Stomach (tissue), 4 donors: ENCODE data around the gene AFM.

ENCODE experiments used
- EP300 ChIP-seq: sonication (generic); formaldehyde crosslinking; IDR thresholded peaks from one replicate; pipeline ENCODE4 v1.6.1; 2017; ENCODE audit warnings: antibody characterized with exemption
- POLR2A ChIP-seq, 4 donors: fragments of 450-650 bp; IDR thresholded peaks; one replicate each; pipeline ENCODE4 v1.6.1; 2016; ENCODE audit warnings: antibody characterized with exemption in 4 of 4, control low read depth in 2 of 4, mild to moderate bottlenecking in 1 of 4, moderate library complexity in 1 of 4
- POLR2AphosphoS5 ChIP-seq, 3 donors: sonication (generic); formaldehyde crosslinking; IDR thresholded peaks; one replicate each; pipeline ENCODE4 v1.6.1; 2016; ENCODE audit warnings: antibody characterized with exemption in 3 of 3
- TF ChIP-seq, protein P1 (sequence below), 7 experiments: fragments of 450-650 bp in 4 of 7; fragments of 200-600 bp in 3 of 7; sonication (generic) in 3 of 7; IDR thresholded peaks; one replicate each; pipeline ENCODE4 v1.5.1; 2016 to 2019; ENCODE audit warnings: antibody characterized with exemption in 7 of 7, control low read depth in 2 of 7, mild to moderate bottlenecking in 1 of 7

DNA sequence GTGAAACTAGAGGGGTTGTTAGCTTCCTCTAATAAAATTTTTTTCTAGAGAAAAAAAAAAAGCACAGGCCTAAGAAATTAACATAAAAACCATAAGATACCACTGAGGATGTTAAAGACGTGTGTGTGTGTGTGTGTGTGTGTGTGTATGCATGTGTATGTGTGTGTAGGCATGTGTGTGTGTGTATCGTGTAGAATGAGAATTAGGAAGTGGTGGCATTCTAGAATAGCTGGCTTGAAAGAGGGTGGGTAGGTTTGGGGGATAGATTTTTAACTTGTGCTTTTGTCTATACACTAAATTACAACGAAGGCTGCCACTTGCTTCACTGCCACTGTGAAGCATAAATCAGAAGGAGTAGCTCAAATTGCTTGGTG lies 22.5 kb upstream of the AFM start:
- TF ChIP-seq, protein P1, sequence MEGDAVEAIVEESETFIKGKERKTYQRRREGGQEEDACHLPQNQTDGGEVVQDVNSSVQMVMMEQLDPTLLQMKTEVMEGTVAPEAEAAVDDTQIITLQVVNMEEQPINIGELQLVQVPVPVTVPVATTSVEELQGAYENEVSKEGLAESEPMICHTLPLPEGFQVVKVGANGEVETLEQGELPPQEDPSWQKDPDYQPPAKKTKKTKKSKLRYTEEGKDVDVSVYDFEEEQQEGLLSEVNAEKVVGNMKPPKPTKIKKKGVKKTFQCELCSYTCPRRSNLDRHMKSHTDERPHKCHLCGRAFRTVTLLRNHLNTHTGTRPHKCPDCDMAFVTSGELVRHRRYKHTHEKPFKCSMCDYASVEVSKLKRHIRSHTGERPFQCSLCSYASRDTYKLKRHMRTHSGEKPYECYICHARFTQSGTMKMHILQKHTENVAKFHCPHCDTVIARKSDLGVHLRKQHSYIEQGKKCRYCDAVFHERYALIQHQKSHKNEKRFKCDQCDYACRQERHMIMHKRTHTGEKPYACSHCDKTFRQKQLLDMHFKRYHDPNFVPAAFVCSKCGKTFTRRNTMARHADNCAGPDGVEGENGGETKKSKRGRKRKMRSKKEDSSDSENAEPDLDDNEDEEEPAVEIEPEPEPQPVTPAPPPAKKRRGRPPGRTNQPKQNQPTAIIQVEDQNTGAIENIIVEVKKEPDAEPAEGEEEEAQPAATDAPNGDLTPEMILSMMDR (IDR thresholded peaks at IDR 0.05), result no peak
- TF ChIP-seq POLR2A (IDR thresholded peaks at IDR 0.05) (no peak), EP300 (no peak), POLR2AphosphoS5 (IDR thresholded peaks at IDR 0.05) (no peak)
